ENCODE results near the gene STOML1. TPM values are rescaled to one million over a fixed set of nuclear protein-coding genes. Genes with fewer than 3 reads are reported as not detected.

The STOML1 gene
- total and polyA plus RNA-seq, 2 experiments from 2014 or later: 27.2 to 27.8 TPM

- no peak for DNase-seq
- no peak overlapping the region for H3K4me3 ChIP-seq
- no peaks in the 10 kb centered on the region for H3K9me2 ChIP-seq (ENCODE audit: insufficient read depth)
- H3K36me3 ChIP-seq (ENCODE audit: low read depth): peaks cover 17% of the 10 kb centered on the region; the same call in 1 of the 2 replicates
- H3K9ac ChIP-seq: no peak overlapping the region
- no peaks in the 10 kb centered on the region for H4K20me1 ChIP-seq (ENCODE audit: insufficient read depth)
- peaks cover 49% of the 10 kb centered on the region for H3F3A ChIP-seq (ENCODE audit: insufficient read depth)
- in situ Hi-C loops (cut with MboI): no loop called here
- H3K79me2 ChIP-seq (ENCODE audit: insufficient read depth): peaks cover 99% of the 10 kb centered on the region
- H2AFZ ChIP-seq: no peak overlapping the region
- H3K27ac ChIP-seq: no peak overlapping the region
- H3K4me1 ChIP-seq (ENCODE audit: insufficient read depth): peaks cover 67% of the 10 kb centered on the region
- H3K9me3 ChIP-seq (ENCODE audit: low read depth): no peaks in the 10 kb centered on the region
- WGBS, 2 experiments (ENCODE audit: low coverage in 1 of 2, low lambda C conversion rate in 2 of 2, missing lambda C conversion rate in 2 of 2): 88 to 93% methylated on average over 7 of the region's 7 CpGs
- H3K27me3 ChIP-seq (replicated peaks; ENCODE audit: insufficient read depth): no peaks in the 10 kb centered on the region
- TF ChIP-seq EZH2phosphoT487 (IDR thresholded peaks at IDR 0.05; ENCODE audit: insufficient read depth, low read depth): no peak
- TF ChIP-seq EZH2 (IDR thresholded peaks at IDR 0.05; ENCODE audit: insufficient read depth, poor library complexity, severe bottlenecking): no peak
- H3K4me2 ChIP-seq (ENCODE audit: unreplicated experiment): no peak overlapping the region
These were observed 57.8 kb downstream of the STOML1 start for GRCh38 chr15:73934281-73934680.

- no peaks in the 10 kb centered on the region for H3K9me3 ChIP-seq (ENCODE audit: low read depth)
- peaks cover 65% of the 10 kb centered on the region for H3K4me1 ChIP-seq (ENCODE audit: insufficient read depth)
- H3K4me2 ChIP-seq (ENCODE audit: unreplicated experiment): peak overlapping the region; percentile 98
- H3K4me3 ChIP-seq: no peak overlapping the region
- peak; percentile 53 for DNase-seq
- WGBS, 2 experiments (ENCODE audit: low coverage in 1 of 2, low lambda C conversion rate in 2 of 2, missing lambda C conversion rate in 2 of 2): 56 to 57% methylated on average over 6 of the region's 6 CpGs
- in situ Hi-C loops (cut with MboI): no loop called here
- H3K9ac ChIP-seq: peak overlapping the region; percentile 33; the same call in 1 of the 2 replicates
- no peaks in the 10 kb centered on the region for H4K20me1 ChIP-seq (ENCODE audit: insufficient read depth)
- H3K27me3 ChIP-seq (replicated peaks; ENCODE audit: insufficient read depth): no peaks in the 10 kb centered on the region
- H2AFZ ChIP-seq: no peak overlapping the region
- H3K36me3 ChIP-seq (ENCODE audit: low read depth): peaks cover 17% of the 10 kb centered on the region; the same call in 1 of the 2 replicates
- TF ChIP-seq EZH2 (IDR thresholded peaks at IDR 0.05; ENCODE audit: insufficient read depth, poor library complexity, severe bottlenecking): no peak
- H3K27ac ChIP-seq: peak overlapping the region; percentile 94
- H3K9me2 ChIP-seq (ENCODE audit: insufficient read depth): no peaks in the 10 kb centered on the region
- peaks cover 50% of the 10 kb centered on the region for H3F3A ChIP-seq (ENCODE audit: insufficient read depth)
- H3K79me2 ChIP-seq (ENCODE audit: insufficient read depth): peaks cover 99% of the 10 kb centered on the region
These were observed 59.5 kb downstream of the STOML1 start for GRCh38 chr15:73932381-73933191.

DNA sequence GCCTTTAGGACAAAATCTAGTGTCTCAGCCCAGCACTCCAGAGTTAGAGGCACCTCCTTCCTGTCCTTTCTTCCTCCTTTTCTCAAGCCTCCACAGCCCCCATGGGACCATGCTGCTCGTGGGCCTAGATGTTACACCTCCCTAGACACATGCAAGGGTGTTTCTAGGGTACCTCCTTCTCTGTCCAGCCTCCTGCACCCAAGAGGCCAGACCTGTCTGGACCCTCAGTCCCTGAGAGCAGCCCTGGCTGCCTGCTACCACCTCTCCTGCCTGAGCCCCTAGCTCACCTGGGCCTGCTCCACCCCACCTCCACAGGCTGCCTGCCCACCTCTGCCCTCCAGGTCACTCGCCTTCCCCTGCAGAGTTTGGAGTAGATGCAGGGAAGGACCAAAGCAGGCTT lies 60.7 kb downstream of the STOML1 start:
- no peaks in the 10 kb centered on the region for H3K27me3 ChIP-seq (replicated peaks; ENCODE audit: insufficient read depth)
- 38 to 59% methylated on average over 2 of the region's 2 CpGs for WGBS, 2 experiments (ENCODE audit: low coverage in 1 of 2, low lambda C conversion rate in 2 of 2, missing lambda C conversion rate in 2 of 2)
- H3F3A ChIP-seq (ENCODE audit: insufficient read depth): peaks cover 46% of the 10 kb centered on the region
- peak overlapping the region; percentile 94 for H3K27ac ChIP-seq
- H4K20me1 ChIP-seq (ENCODE audit: insufficient read depth): no peaks in the 10 kb centered on the region
- no peak for DNase-seq
- peak overlapping the region; percentile 90 for H3K9ac ChIP-seq
- H3K79me2 ChIP-seq (ENCODE audit: insufficient read depth): peaks cover 96% of the 10 kb centered on the region
- no peak overlapping the region for H2AFZ ChIP-seq
- peaks cover 15% of the 10 kb centered on the region; the same call in 1 of the 2 replicates for H3K36me3 ChIP-seq (ENCODE audit: low read depth)
- peaks cover 63% of the 10 kb centered on the region for H3K4me1 ChIP-seq (ENCODE audit: insufficient read depth)
- no peak overlapping the region for H3K4me3 ChIP-seq
- no peak for TF ChIP-seq EZH2 (IDR thresholded peaks at IDR 0.05; ENCODE audit: insufficient read depth, poor library complexity, severe bottlenecking)
- TF ChIP-seq EZH2phosphoT487 (IDR thresholded peaks at IDR 0.05; ENCODE audit: insufficient read depth, low read depth): no peak
- no peaks in the 10 kb centered on the region for H3K9me2 ChIP-seq (ENCODE audit: insufficient read depth)
- no peaks in the 10 kb centered on the region for H3K9me3 ChIP-seq (ENCODE audit: low read depth)
- in situ Hi-C loops (cut with MboI): no loop called here
- H3K4me2 ChIP-seq (ENCODE audit: unreplicated experiment): peak overlapping the region; percentile 98

GRCh38 chr15:73930790-73931281 lies 61.3 kb downstream of the STOML1 start:
- peak overlapping the region; percentile 90 for H3K9ac ChIP-seq
- H4K20me1 ChIP-seq (ENCODE audit: insufficient read depth): no peaks in the 10 kb centered on the region
- peak; percentile 87 for DNase-seq
- no peak overlapping the region for H2AFZ ChIP-seq
- no peaks in the 10 kb centered on the region for H3K9me2 ChIP-seq (ENCODE audit: insufficient read depth)
- TF ChIP-seq EZH2 (IDR thresholded peaks at IDR 0.05; ENCODE audit: insufficient read depth, poor library complexity, severe bottlenecking): no peak
- TF ChIP-seq EZH2phosphoT487 (IDR thresholded peaks at IDR 0.05; ENCODE audit: insufficient read depth, low read depth): no peak
- peaks cover 60% of the 10 kb centered on the region for H3K4me1 ChIP-seq (ENCODE audit: insufficient read depth)
- peaks cover 47% of the 10 kb centered on the region for H3F3A ChIP-seq (ENCODE audit: insufficient read depth)
- H3K27ac ChIP-seq: peak overlapping the region; percentile 94
- in situ Hi-C loops (cut with MboI): no loop called here
- H3K4me3 ChIP-seq: peak overlapping the region; percentile 93
- H3K4me2 ChIP-seq (ENCODE audit: unreplicated experiment): peak overlapping the region; percentile 98
- H3K36me3 ChIP-seq (ENCODE audit: low read depth): peaks cover 14% of the 10 kb centered on the region; the same call in 1 of the 2 replicates
- H3K9me3 ChIP-seq (ENCODE audit: low read depth): no peaks in the 10 kb centered on the region
- H3K79me2 ChIP-seq (ENCODE audit: insufficient read depth): peaks cover 91% of the 10 kb centered on the region
- no peaks in the 10 kb centered on the region for H3K27me3 ChIP-seq (replicated peaks; ENCODE audit: insufficient read depth)
- WGBS, 2 experiments (ENCODE audit: low coverage in 1 of 2, low lambda C conversion rate in 2 of 2, missing lambda C conversion rate in 2 of 2): 27 to 31% methylated on average over 7 of the region's 7 CpGs

Measured in GM23248 (cell line).